ENCODE measurements around the gene GPATCH1.

The GPATCH1 gene

GRCh38 chr19:33159149-33159548, 78.2 kb downstream of the GPATCH1 start (continued):
- peak; percentile 85 for TF ChIP-seq ZNF530 (tag by site-specific recombination; IDR thresholded peaks at IDR 0.05; ENCODE audit: low read depth)
- TF ChIP-seq ZNF19 (tag by site-specific recombination; IDR thresholded peaks at IDR 0.05; ENCODE audit: low read depth): peak; percentile 99
- TF ChIP-seq ZNF324 (tag by site-specific recombination; IDR thresholded peaks at IDR 0.05): no peak
- TF ChIP-seq ZNF544 (tag by site-specific recombination; IDR thresholded peaks at IDR 0.05): no peak
- no peak for TF ChIP-seq ZNF280C (tag by site-specific recombination; IDR thresholded peaks at IDR 0.05)
- TF ChIP-seq ATF2 (tag by site-specific recombination; IDR thresholded peaks at IDR 0.05; ENCODE audit: low read depth): no peak
- no peak for TF ChIP-seq TRIM28 (IDR thresholded peaks at IDR 0.05; ENCODE audit: borderline replicate concordance, low read length)
- no peak for TF ChIP-seq PRDM2 (tag by site-specific recombination; IDR thresholded peaks at IDR 0.05; ENCODE audit: borderline replicate concordance)
- no peak for TF ChIP-seq ZNF280D (tag by site-specific recombination; IDR thresholded peaks at IDR 0.05)
- TF ChIP-seq ZNF560 (tag by site-specific recombination; IDR thresholded peaks at IDR 0.05; ENCODE audit: borderline replicate concordance): peak; percentile 99
- peak; percentile 75 for TF ChIP-seq ZNF341 (tag by site-specific recombination; IDR thresholded peaks at IDR 0.05; ENCODE audit: low read depth)
- peak; percentile 93 for TF ChIP-seq ZBTB11 (tag by site-specific recombination; conservative IDR thresholded peaks at IDR 0.05; ENCODE audit: low read depth)
- TF ChIP-seq ZNF138 (tag by site-specific recombination; IDR thresholded peaks at IDR 0.05; ENCODE audit: borderline replicate concordance): peak; percentile 98
- TF ChIP-seq ZNF658 (tag by site-specific recombination; IDR thresholded peaks at IDR 0.05): no peak
- peak; percentile 99; the same call in 1 of the 2 replicates for TF ChIP-seq AEBP2 (tag by site-specific recombination; IDR thresholded peaks at IDR 0.05; ENCODE audit: borderline replicate concordance)
- TF ChIP-seq BCL6B (tag by site-specific recombination; IDR thresholded peaks at IDR 0.05): no peak
- no peak for TF ChIP-seq BCL11B (tag by site-specific recombination; IDR thresholded peaks at IDR 0.05; ENCODE audit: low read depth)
- TF ChIP-seq SALL2 (tag by site-specific recombination; IDR thresholded peaks at IDR 0.05; ENCODE audit: borderline replicate concordance): no peak
- no peak for TF ChIP-seq ZNF114 (tag by site-specific recombination; IDR thresholded peaks at IDR 0.05)
- no peak for TF ChIP-seq ZNF473 (tag by site-specific recombination; IDR thresholded peaks at IDR 0.05)
